Keratinocyte (primary cell): ENCODE measurements around the gene NFYC. TPM values are rescaled to one million over a fixed set of nuclear protein-coding genes. Genes with fewer than 3 reads are reported as not detected.

Source experiments
- DNase-seq: peaks from one replicate; pipeline ENCODE4 v3.0.0-alpha.2; 2011; ENCODE audit warnings: low read depth, missing footprints, low spot score
- FAIRE-seq: peaks from 2 replicates; lab custom pipeline; 2011; peaks lifted over from hg19 to GRCh38; lab: Jason Lieb, UNC
- H2AFZ ChIP-seq: 2 replicates; pipeline ENCODE4 v1.6.0; 2012; ENCODE audit warnings: low read length, control low read depth, inconsistent platforms; ENCODE audit not compliant: control insufficient read depth
- H3K27ac ChIP-seq: 2 replicates; pipeline ENCODE4 v1.5.1; 2011; ENCODE audit warnings: low read length; ENCODE audit not compliant: control insufficient read depth, insufficient read depth
- H3K27me3 ChIP-seq: 3 replicates; pipeline ENCODE4 v1.6.0; 2011; ENCODE audit warnings: low read length; ENCODE audit not compliant: control insufficient read depth, insufficient read depth; ENCODE audit errors: extremely low read depth
- H3K36me3 ChIP-seq, 2 experiments: 2 replicates in 1 of 2; 3 replicates in 1 of 2; pipeline ENCODE4 v1.5.1; 2011; ENCODE audit warnings: low read length in 2 of 2, mild to moderate bottlenecking in 1 of 2; ENCODE audit not compliant: control insufficient read depth in 2 of 2, insufficient read depth in 2 of 2; ENCODE audit errors: extremely low read depth in 1 of 2
- H3K4me1 ChIP-seq: 3 replicates; pipeline ENCODE4 v1.5.1; 2011; ENCODE audit warnings: low read length; ENCODE audit not compliant: control insufficient read depth, insufficient read depth; ENCODE audit errors: extremely low read depth
- H3K4me2 ChIP-seq: 3 replicates; pipeline ENCODE4 v1.6.0; 2011; ENCODE audit warnings: low read depth, low read length; ENCODE audit not compliant: control insufficient read depth, insufficient read depth; ENCODE audit errors: extremely low read depth
- H3K4me3 ChIP-seq, 3 experiments: fragments of 200-600 bp in 1 of 3; sonication (generic) in 1 of 3; 2 replicates in 2 of 3; 3 replicates in 1 of 3; pipeline ENCODE4 v1.5.1; 2011 to 2016; ENCODE audit warnings: low read length in 3 of 3, mild to moderate bottlenecking in 3 of 3, control low read depth in 2 of 3, inconsistent platforms in 1 of 3, low read depth in 1 of 3, mixed read lengths in 1 of 3, mixed run types in 1 of 3, moderate library complexity in 1 of 3; ENCODE audit not compliant: control insufficient read depth in 2 of 3, insufficient read depth in 2 of 3; ENCODE audit errors: extremely low read depth in 1 of 3
- H3K79me2 ChIP-seq: 2 replicates; pipeline ENCODE4 v1.6.0; 2012; ENCODE audit warnings: low read length; ENCODE audit not compliant: control insufficient read depth, insufficient read depth
- H3K9ac ChIP-seq: 3 replicates; pipeline ENCODE4 v1.6.0; 2011; ENCODE audit warnings: low read length; ENCODE audit not compliant: control insufficient read depth, insufficient read depth; ENCODE audit errors: extremely low read depth
- H3K9me1 ChIP-seq: 3 replicates; pipeline ENCODE4 v1.6.0; 2011; ENCODE audit warnings: low read length; ENCODE audit not compliant: control insufficient read depth, insufficient read depth; ENCODE audit errors: extremely low read depth
- H3K9me3 ChIP-seq: 2 replicates; pipeline ENCODE4 v1.5.1; 2012; ENCODE audit warnings: low read depth, low read length; ENCODE audit not compliant: control insufficient read depth
- H4K20me1 ChIP-seq: 3 replicates; pipeline ENCODE4 v1.6.0; 2011; ENCODE audit warnings: low read length; ENCODE audit not compliant: control insufficient read depth, insufficient read depth; ENCODE audit errors: extremely low read depth
- CTCF ChIP-seq, 3 experiments: IDR thresholded peaks in 1 of 3; conservative IDR thresholded peaks in 1 of 3; optimal IDR thresholded peaks in 1 of 3; 2 replicates in 2 of 3; 3 replicates in 1 of 3; pipeline versions ENCODE3 to v1.5.1; 2011; ENCODE audit warnings: low read length in 3 of 3, mild to moderate bottlenecking in 3 of 3, moderate library complexity in 2 of 3, control low read depth in 1 of 3, inconsistent platforms in 1 of 3; ENCODE audit not compliant: insufficient read depth in 2 of 3; ENCODE audit errors: extremely low read depth in 1 of 3
- EZH2 ChIP-seq: IDR thresholded peaks from one replicate; pipeline ENCODE4 v1.6.1; 2012; ENCODE audit warnings: inconsistent platforms, mild to moderate bottlenecking, low read length, moderate library complexity
- dilution Hi-C: fragments of 300-500 bp; cut with MboI; formaldehyde crosslinking; loops from one replicate; pipeline ENCODE4 v1.7.0; 2020; ENCODE audit warnings: low sequenced_read_pairs; ENCODE audit not compliant: extremely low pct_ligation_motif_present
- polyA plus RNA-seq, 5 experiments: library from polyadenylated mRNA; depleted of rRNA in 3 of 5; stranded (reverse) in 3 of 5; stranded (forward) in 1 of 5; unstranded in 1 of 5; fragments of >200 nt; gene quantifications; 1 replicate in 1 of 5; 2 replicates in 3 of 5; 3 replicates in 1 of 5; pipeline versions ENCODE4 v1.2.1 to v1.2.3, GENCODE V29; 2011 to 2012; ENCODE audit warnings: missing spikeins in 2 of 5, low read depth in 1 of 5, low replicate concordance in 1 of 5

Gene NFYC
- polyA plus RNA-seq, 1 donor (not counting 4 experiments of a cell fraction or from before 2014, with no cell fraction given), result 32.4 TPM

GRCh38 chr1:40653851-40654537, 37.5 kb upstream of the NFYC start:
- H3K27me3 ChIP-seq, result peaks cover 6% of the 10 kb centered on the region
- peaks cover 33% of the 10 kb centered on the region for H3K4me1 ChIP-seq
- H3K27ac ChIP-seq, result no peak overlapping the region
- H3K9me3 ChIP-seq, result no peaks in the 10 kb centered on the region
- TF ChIP-seq CTCF (optimal IDR thresholded peaks at IDR 0.05 in 1 of 3, IDR thresholded peaks at IDR 0.05 in 1 of 3, conservative IDR thresholded peaks at IDR 0.05 in 1 of 3; ENCODE audit: extremely low read depth in 1 of 3, insufficient read depth in 2 of 3, low read length in 3 of 3) (no peak), EZH2 (no peak)
- DNase-seq (no peak), FAIRE-seq (no peak)
- no peak overlapping the region for H2AFZ ChIP-seq
- no peak overlapping the region for H3K4me3 ChIP-seq
- no peak overlapping the region for H3K4me2 ChIP-seq
- H4K20me1 ChIP-seq, result no peaks in the 10 kb centered on the region
- H3K9me1 ChIP-seq, result no peaks in the 10 kb centered on the region
- H3K9ac ChIP-seq, result no peak overlapping the region
- no peaks in the 10 kb centered on the region for H3K79me2 ChIP-seq
- no peaks in the 10 kb centered on the region for H3K36me3 ChIP-seq
- dilution Hi-C loops, result no loop called here

- H3K4me1 ChIP-seq, result peaks cover 17% of the 10 kb centered on the region
- no peak for DNase-seq
- no peak overlapping the region for H3K9ac ChIP-seq
- H3K4me2 ChIP-seq, result no peak overlapping the region
- no peak overlapping the region for H2AFZ ChIP-seq
- no peak overlapping the region for H3K4me3 ChIP-seq
- peaks cover 3% of the 10 kb centered on the region for H3K27me3 ChIP-seq
- H4K20me1 ChIP-seq, result no peaks in the 10 kb centered on the region
- dilution Hi-C loops, result no loop called here
- no peaks in the 10 kb centered on the region for H3K79me2 ChIP-seq
- FAIRE-seq, result no peak
- no peak overlapping the region for H3K27ac ChIP-seq
- H3K36me3 ChIP-seq, result no peaks in the 10 kb centered on the region
- no peaks in the 10 kb centered on the region for H3K9me1 ChIP-seq
- H3K9me3 ChIP-seq, result no peaks in the 10 kb centered on the region
- TF ChIP-seq EZH2 (no peak), CTCF (optimal IDR thresholded peaks at IDR 0.05 in 1 of 3, IDR thresholded peaks at IDR 0.05 in 1 of 3, conservative IDR thresholded peaks at IDR 0.05 in 1 of 3; ENCODE audit: extremely low read depth in 1 of 3, insufficient read depth in 2 of 3, low read length in 3 of 3) (no peak)
These were observed 34.5 kb upstream of the NFYC start for GRCh38 chr1:40657046-40657445.
